WTC11 (cell line): ENCODE results near the gene PCDHA1. TPM values are rescaled to one million over a fixed set of nuclear protein-coding genes. Genes with fewer than 3 reads are reported as not detected.
"Not testable (repeated sequence)": the region's sequence is repeated elsewhere in the genome, so short reads cannot be mapped to it uniquely, and the experiment has no call there.

Experiments
- ATAC-seq: fragments of 200-7000 bp; cut with Tn5 transposase; 2 replicates; pipeline ENCODE4 v1.10.0; 2021; ENCODE audit warnings: mild to moderate bottlenecking, moderate library complexity
- CTCF ChIA-PET: fragments of 300-600 bp; sonication (Branson Sonifier 250); formaldehyde crosslinking; loops from one replicate; lab custom pipeline; 2021; ENCODE audit warnings: antibody characterized with exemption; lab: Charles Lee
- POLR2A ChIA-PET: fragments of 350-600 bp; sonication (Branson Sonifier 250); formaldehyde crosslinking; loops from one replicate; lab custom pipeline; 2021; ENCODE audit warnings: antibody characterized with exemption; lab: Charles Lee
- DNase-seq: peaks from one replicate; pipeline ENCODE4 v3.0.0; 2021; ENCODE audit warnings: low spot score
- H3K27ac Mint-ChIP-seq: 2 replicates; pipeline ENCODE4 v1.8.0; 2021; ENCODE audit warnings: mixed read lengths
- H3K27me3 Mint-ChIP-seq: 2 replicates; pipeline ENCODE4 v1.8.0; 2021; ENCODE audit warnings: low read depth, mild to moderate bottlenecking, moderate library complexity, mixed read lengths
- H3K36me3 Mint-ChIP-seq: 2 replicates; pipeline ENCODE4 v1.8.0; 2021; ENCODE audit warnings: mixed read lengths
- H3K4me1 Mint-ChIP-seq: 2 replicates; pipeline ENCODE4 v1.8.0; 2022; ENCODE audit warnings: mixed read lengths
- H3K4me3 Mint-ChIP-seq: 2 replicates; pipeline ENCODE4 v1.8.0; 2021; ENCODE audit warnings: mild to moderate bottlenecking, moderate library complexity, mixed read lengths
- H3K9me3 Mint-ChIP-seq: 2 replicates; pipeline ENCODE4 v1.8.0; 2021; ENCODE audit warnings: mixed read lengths
- CTCF ChIP-seq: fragments of 200-600 bp; IDR thresholded peaks from 2 replicates; pipeline ENCODE4 v1.8.0; 2022; ENCODE audit warnings: antibody characterized with exemption
- E2F4 ChIP-seq: sonication (generic); formaldehyde crosslinking; IDR thresholded peaks from 2 replicates; pipeline ENCODE4 v1.8.1; 2022; ENCODE audit warnings: low read depth, mild to moderate bottlenecking, moderate library complexity, missing genetic modification reagents, borderline replicate concordance
- ELF4 ChIP-seq: sonication (generic); formaldehyde crosslinking; IDR thresholded peaks from 2 replicates; pipeline ENCODE4 v1.8.1; 2022; ENCODE audit warnings: low read depth, mild to moderate bottlenecking, moderate library complexity, missing genetic modification reagents
- EMX1 ChIP-seq: fragments of 250-450 bp; sonication (Bioruptor Pico); IDR thresholded peaks from 2 replicates; pipeline ENCODE4 v1.8.0; 2021; ENCODE audit warnings: mild to moderate bottlenecking
- ESRRA ChIP-seq: sonication (generic); formaldehyde crosslinking; IDR thresholded peaks from 2 replicates; pipeline ENCODE4 v1.8.1; 2022; ENCODE audit warnings: mild to moderate bottlenecking, missing genetic modification reagents, borderline replicate concordance
- FOXP1 ChIP-seq: sonication (generic); formaldehyde crosslinking; IDR thresholded peaks from 2 replicates; pipeline ENCODE4 v1.8.0; 2022; ENCODE audit warnings: missing genetic modification reagents, mild to moderate bottlenecking, moderate library complexity, borderline replicate concordance
- JUN ChIP-seq: sonication (generic); formaldehyde crosslinking; IDR thresholded peaks from 2 replicates; pipeline ENCODE4 v1.8.0; 2023; ENCODE audit warnings: mild to moderate bottlenecking, missing genetic modification reagents
- KAT7 ChIP-seq: sonication (generic); formaldehyde crosslinking; IDR thresholded peaks from 2 replicates; pipeline ENCODE4 v1.8.1; 2023; ENCODE audit warnings: missing genetic modification reagents, mild to moderate bottlenecking, borderline replicate concordance
- SMAD4 ChIP-seq: sonication (generic); formaldehyde crosslinking; IDR thresholded peaks from 2 replicates; pipeline ENCODE4 v1.8.0; 2022; ENCODE audit warnings: mild to moderate bottlenecking, missing genetic modification reagents
- USF2 ChIP-seq: sonication (generic); formaldehyde crosslinking; IDR thresholded peaks from 2 replicates; pipeline ENCODE4 v1.8.1; 2023; ENCODE audit warnings: mild to moderate bottlenecking, missing genetic modification reagents, moderate library complexity
- ZNF138 ChIP-seq: sonication (generic); formaldehyde crosslinking; conservative IDR thresholded peaks from 2 replicates; pipeline ENCODE4 v1.8.1; 2022; ENCODE audit warnings: mild to moderate bottlenecking, moderate library complexity, missing genetic modification reagents
- total RNA-seq: library from RNA; stranded (reverse); gene quantifications from 3 replicates; pipeline ENCODE4 v1.2.3, GENCODE V29; 2021
- TF ChIP-seq, protein P1 (sequence below): sonication (generic); formaldehyde crosslinking; IDR thresholded peaks from 2 replicates; pipeline ENCODE4 v1.8.1; 2023; ENCODE audit warnings: mild to moderate bottlenecking, moderate library complexity, missing genetic modification reagents
- TF ChIP-seq, protein P2 (sequence below): sonication (generic); formaldehyde crosslinking; IDR thresholded peaks from 2 replicates; pipeline ENCODE4 v1.8.0; 2022; ENCODE audit warnings: mild to moderate bottlenecking, missing genetic modification reagents

The PCDHA1 gene
- total RNA-seq, 1 experiment from 2014 or later: 2.4 TPM

DNA sequence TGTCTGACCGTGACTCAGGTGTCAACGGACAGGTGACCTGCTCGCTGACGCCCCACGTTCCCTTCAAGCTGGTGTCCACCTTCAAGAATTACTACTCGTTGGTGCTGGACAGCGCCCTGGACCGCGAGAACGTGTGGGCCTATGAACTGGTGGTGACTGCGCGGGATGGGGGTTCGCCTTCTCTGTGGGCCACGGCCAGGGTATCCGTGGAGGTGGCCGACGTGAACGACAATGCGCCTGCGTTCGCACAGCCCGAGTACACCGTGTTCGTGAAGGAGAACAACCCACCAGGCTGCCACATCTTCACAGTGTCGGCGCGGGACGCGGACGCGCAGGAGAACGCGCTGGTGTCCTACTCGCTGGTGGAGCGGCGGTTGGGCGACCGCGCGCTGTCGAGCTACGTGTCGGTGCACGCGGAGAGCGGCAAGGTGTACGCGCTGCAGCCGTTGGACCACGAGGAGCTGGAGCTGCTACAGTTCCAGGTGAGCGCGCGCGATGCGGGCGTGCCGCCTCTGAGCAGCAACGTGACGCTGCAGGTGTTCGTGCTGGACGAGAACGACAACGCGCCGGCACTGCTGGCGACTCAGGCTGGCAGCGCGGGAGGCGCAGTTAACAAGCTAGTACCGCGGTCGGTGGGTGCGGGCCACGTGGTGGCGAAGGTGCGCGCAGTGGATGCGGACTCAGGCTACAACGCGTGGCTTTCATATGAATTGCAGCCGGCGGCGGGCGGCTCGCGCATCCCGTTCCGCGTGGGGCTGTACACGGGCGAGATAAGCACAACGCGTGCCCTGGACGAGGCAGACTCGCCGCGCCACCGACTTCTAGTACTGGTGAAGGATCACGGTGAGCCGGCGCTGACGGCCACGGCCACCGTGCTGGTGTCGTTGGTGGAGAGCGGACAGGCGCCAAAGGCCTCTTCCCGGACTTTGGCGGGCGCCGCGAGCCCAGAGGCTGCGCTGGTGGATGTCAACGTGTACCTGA, 84.6 kb downstream of the PCDHA1 start:
- ATAC-seq (no peak), DNase-seq (no peak)
- peaks cover 4% of the 10 kb centered on the region for H3K9me3 Mint-ChIP-seq
- no peak overlapping the region for H3K4me3 Mint-ChIP-seq
- H3K36me3 Mint-ChIP-seq: peaks cover 28% of the 10 kb centered on the region
- peaks cover 26% of the 10 kb centered on the region for H3K4me1 Mint-ChIP-seq
- no peak for TF ChIP-seq SMAD4 (CRISPR knock-in tag)
- TF ChIP-seq ZNF138 (CRISPR knock-in tag): no peak
- TF ChIP-seq FOXP1 (CRISPR knock-in tag): 0 out of 2 replicates have a peak, but pooled peaks have one; percentile 44
- no peak overlapping the region for H3K27ac Mint-ChIP-seq
- H3K27me3 Mint-ChIP-seq: no peaks in the 10 kb centered on the region
- ChIA-PET POLR2A (interaction anchor here (0.6 kb wide), 1 partner anchor 219 kb away, joined by 4 read pairs; no protein-coding TSS in a partner anchor), CTCF (interaction anchor here (1.0 to 4.7 kb wide), 16 partner anchors 10 to 181 kb away, joined by 3 to 99 read pairs (median 14); partner anchors contain the start of genes HARS1, HARS2, PCDHA1 and PCDHA10)

DNA sequence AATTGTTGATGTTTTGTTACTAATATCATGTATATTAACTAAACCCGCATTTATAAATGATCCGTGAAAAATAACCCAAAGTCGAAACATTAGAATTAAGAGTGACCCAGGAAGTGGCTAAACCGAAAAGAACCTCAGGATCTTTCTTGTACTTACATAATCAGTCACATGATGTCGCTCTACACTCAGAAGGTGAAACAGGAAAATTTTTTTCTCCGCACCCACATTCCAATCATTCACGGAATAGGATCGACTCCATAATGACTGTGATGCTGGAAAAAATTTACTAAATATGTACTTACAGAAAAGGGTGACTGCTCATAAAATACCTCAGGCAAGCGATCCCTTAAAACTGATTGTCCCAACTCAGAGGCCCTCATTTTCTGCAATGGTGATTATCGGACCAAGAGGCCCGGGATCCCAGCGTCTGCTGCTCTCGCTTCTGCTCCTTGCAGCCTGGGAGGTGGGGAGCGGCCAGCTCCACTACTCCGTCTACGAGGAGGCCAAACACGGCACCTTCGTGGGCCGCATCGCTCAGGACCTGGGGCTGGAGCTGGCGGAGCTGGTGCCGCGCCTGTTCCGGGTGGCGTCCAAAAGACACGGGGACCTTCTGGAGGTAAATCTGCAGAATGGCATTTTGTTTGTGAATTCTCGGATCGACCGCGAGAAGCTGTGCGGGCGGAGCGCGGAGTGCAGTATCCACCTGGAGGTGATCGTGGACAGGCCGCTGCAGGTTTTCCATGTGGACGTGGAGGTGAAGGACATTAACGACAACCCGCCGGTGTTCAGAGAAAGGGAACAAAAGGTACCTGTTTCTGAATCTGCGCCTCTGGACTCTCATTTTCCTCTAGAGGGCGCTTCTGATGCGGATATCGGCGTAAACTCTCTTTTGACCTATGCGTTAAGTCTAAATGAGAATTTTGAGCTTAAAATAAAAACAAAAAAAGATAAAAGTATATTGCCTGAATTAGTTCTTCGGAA, 89.4 kb downstream of the PCDHA1 start, which contains the start of gene PCDHA12:
TSS of gene PCDHA12 (plus strand) at position 224 of the 981 bp plus-strand sequence. CDS start at position 389, 165 bp downstream.
- Mint-ChIP-seq H3K27me3 (no peaks in the 10 kb centered on the region), H3K9me3 (no peaks in the 10 kb centered on the region), H3K4me1 (peaks cover 28% of the 10 kb centered on the region), H3K36me3 (peaks cover 12% of the 10 kb centered on the region), H3K27ac (peak within 1 kb of the TSS; percentile 93), H3K4me3 (peak within 1 kb of the TSS; percentile 99)
- ATAC-seq (peak; percentile 59), DNase-seq (no peak)
- POLR2A ChIA-PET: interaction anchor here (1.0 to 1.4 kb wide), 2 partner anchors 51 to 165 kb away, joined by 5 to 8 read pairs; partner anchors contain the start of gene PCDHAC1
- CTCF ChIA-PET: interaction anchor here (0.6 to 2.6 kb wide), 34 partner anchors 11 to 225 kb away, joined by 3 to 51 read pairs (median 4); partner anchors contain the start of genes PCDHA1, PCDHA10, PCDHA2 and PCDHA4
- peak; percentile 66 for TF ChIP-seq USF2 (CRISPR knock-in tag)
- TF ChIP-seq, protein P1, sequence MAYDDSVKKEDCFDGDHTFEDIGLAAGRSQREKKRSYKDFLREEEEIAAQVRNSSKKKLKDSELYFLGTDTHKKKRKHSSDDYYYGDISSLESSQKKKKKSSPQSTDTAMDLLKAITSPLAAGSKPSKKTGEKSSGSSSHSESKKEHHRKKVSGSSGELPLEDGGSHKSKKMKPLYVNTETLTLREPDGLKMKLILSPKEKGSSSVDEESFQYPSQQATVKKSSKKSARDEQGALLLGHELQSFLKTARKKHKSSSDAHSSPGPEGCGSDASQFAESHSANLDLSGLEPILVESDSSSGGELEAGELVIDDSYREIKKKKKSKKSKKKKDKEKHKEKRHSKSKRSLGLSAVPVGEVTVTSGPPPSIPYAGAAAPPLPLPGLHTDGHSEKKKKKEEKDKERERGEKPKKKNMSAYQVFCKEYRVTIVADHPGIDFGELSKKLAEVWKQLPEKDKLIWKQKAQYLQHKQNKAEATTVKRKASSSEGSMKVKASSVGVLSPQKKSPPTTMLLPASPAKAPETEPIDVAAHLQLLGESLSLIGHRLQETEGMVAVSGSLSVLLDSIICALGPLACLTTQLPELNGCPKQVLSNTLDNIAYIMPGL (CRISPR knock-in tag): peak; percentile 95
- TF ChIP-seq EMX1 (CRISPR knock-in tag): no peak
- TF ChIP-seq, protein P2, sequence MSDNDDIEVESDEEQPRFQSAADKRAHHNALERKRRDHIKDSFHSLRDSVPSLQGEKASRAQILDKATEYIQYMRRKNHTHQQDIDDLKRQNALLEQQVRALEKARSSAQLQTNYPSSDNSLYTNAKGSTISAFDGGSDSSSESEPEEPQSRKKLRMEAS: 0 out of 2 replicates have a peak, but pooled peaks have one; percentile 8
- peak; percentile 42; the same call in 1 of the 2 replicates for TF ChIP-seq CTCF
- no peak for TF ChIP-seq ELF4
- 0 out of 2 replicates have a peak, but pooled peaks have one; percentile 32 for TF ChIP-seq KAT7

DNA sequence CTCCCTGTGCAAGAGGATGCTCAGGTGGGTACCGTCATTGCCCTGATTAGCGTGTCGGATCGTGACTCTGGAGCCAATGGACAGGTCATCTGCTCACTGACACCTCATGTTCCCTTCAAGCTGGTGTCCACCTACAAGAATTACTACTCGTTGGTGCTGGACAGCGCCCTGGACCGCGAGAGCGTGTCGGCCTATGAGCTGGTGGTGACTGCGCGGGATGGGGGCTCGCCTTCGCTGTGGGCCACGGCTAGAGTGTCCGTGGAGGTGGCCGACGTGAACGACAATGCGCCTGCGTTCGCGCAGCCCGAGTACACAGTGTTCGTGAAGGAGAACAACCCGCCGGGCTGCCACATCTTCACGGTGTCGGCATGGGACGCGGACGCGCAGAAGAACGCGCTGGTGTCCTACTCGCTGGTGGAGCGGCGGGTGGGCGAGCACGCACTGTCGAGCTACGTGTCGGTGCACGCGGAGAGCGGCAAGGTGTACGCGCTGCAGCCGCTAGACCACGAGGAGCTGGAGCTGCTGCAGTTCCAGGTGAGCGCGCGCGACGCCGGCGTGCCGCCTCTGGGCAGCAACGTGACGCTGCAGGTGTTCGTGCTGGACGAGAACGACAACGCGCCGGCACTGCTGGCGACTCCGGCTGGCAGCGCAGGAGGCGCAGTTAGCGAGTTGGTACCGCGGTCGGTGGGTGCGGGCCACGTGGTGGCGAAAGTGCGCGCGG, 90.8 kb downstream of the PCDHA1 start:
- DNase-seq, POLR2A ChIA-PET, H3K9me3 Mint-ChIP-seq, H3K27ac Mint-ChIP-seq, H3K36me3 Mint-ChIP-seq, ATAC-seq, H3K27me3 Mint-ChIP-seq: not testable (repeated sequence)
- CTCF ChIA-PET: interaction anchor here (0.8 to 2.6 kb wide), 5 partner anchors 21 to 164 kb away, joined by 3 to 51 read pairs (median 21); partner anchors contain the start of genes PCDHA10, PCDHA2 and PCDHAC1
- Mint-ChIP-seq H3K4me3 (peak overlapping the region; percentile 99), H3K4me1 (peaks cover 32% of the 10 kb centered on the region)
- 0 out of 2 replicates have a peak, but pooled peaks have one; percentile 49 for TF ChIP-seq E2F4 (CRISPR knock-in tag)
- TF ChIP-seq ESRRA: 0 out of 2 replicates have a peak, but pooled peaks have one; percentile 44
- 0 out of 2 replicates have a peak, but pooled peaks have one; percentile 30 for TF ChIP-seq JUN (CRISPR knock-in tag)
